Stimulated activated CD8-positive, alpha-beta memory T cell treated with anti-CD3 and anti-CD28 coated beads, Interleukin-7, amount 100 ng/mL, for 24 hours (primary cell): ENCODE results near the gene COL4A2.
"Not testable (repeated sequence)": the region's sequence is repeated elsewhere in the genome, so short reads cannot be mapped to it uniquely, and the experiment has no call there.

Experiments used
- DNase-seq: peaks from one replicate; pipeline ENCODE4 v3.0.0-alpha.2; 2020; ENCODE audit warnings: low read depth

COL4A2 gene

DNA sequence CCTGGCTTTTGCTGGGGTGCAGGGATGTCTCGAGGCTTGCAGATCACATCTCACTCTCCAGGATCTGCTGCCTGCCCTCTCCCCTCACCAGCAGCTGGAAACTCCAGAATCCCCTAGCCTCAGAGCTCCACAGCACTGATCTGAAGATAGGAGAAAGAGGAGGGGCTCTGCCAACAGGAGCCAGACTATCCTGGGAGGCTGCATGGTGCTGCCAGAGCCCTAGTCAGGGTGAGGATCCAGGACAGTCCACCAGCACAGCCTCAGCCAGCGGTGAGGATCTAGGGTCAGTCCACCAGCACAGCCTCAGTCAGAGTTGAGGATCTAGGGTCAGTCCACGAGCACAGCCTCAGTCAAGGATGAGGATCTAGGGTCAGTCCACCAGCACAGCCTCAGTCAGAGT, 189.2 kb downstream of the COL4A2 start:
- DNase-seq = no peak

DNA sequence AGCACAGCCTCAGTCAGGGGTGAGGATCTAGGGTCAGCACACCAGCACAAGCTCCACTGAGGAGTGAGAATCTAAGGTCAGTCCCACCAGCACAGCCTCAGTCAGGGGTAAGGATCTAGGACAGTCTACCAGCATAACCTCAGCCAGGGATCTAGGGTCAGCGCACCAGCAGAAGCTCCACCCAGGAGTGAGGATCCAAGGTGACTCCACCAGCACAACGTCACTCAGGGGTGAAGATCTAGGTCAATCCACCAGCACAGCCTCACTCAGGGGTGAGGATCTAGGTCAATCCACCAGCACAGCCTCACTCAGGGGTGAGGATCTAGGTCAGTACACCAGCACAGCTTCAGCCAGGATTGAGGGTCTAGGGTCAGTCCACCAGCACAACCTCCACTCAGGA, 189.9 kb downstream of the COL4A2 start:
- DNase-seq = no peak

DNA sequence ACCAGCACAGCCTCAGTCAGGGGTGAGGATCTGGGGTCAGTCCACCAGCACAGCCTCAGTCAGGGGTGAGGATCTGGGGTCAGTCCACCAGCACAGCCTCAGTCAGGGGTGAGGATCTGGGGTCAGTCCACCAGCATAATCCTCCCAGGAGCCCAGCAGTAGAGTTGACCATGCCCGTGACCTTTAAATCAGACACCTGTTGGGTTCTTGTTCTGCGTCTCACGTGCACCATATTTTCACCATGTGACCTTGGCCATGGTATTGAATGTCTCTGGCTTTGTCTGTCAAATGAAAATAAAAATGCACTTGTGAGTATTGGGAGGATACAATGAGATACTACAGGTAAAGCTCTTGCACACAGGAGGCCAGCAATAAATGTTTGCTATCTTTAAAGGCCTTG, 190.8 kb downstream of the COL4A2 start:
- DNase-seq = not testable (repeated sequence)

DNA sequence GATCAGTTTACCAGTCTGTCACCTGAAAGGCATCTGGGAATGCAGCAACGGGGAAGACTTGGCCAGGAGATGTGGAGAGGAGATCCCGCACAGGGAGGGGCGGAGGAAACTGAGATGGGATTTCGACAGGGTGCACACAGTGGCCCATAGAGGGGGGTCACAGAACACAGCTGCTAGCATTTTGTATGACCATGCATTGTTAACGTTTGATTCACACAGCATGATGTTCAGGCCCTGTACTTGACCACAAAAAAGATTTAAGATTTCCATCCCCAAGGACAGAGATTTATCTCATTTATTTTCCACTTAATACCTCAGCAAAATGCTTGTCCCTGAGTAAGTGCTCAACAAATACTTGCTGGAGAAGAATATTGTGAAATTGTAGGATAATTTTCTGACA, 191.2 kb downstream of the COL4A2 start:
- no peak for DNase-seq

DNA sequence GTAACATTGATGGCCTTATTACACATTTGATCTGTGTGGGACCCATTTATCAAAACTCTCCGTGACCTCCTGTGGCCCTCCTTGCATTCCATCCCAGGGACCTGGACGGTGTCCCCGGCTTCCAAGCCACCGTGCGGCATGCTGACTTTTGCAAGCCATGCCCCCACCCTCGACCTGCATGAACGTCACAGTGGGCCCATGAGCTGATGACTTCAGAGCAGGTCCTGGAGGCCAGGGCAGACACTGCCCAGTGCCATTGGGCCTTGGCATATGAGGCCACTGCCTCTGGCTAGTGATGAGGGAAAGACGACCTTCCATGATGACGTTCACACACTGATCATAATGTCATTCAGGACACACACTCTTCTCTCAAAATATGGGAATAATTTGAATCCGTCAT, 191.7 kb downstream of the COL4A2 start:
- DNase-seq = no peak

DNA sequence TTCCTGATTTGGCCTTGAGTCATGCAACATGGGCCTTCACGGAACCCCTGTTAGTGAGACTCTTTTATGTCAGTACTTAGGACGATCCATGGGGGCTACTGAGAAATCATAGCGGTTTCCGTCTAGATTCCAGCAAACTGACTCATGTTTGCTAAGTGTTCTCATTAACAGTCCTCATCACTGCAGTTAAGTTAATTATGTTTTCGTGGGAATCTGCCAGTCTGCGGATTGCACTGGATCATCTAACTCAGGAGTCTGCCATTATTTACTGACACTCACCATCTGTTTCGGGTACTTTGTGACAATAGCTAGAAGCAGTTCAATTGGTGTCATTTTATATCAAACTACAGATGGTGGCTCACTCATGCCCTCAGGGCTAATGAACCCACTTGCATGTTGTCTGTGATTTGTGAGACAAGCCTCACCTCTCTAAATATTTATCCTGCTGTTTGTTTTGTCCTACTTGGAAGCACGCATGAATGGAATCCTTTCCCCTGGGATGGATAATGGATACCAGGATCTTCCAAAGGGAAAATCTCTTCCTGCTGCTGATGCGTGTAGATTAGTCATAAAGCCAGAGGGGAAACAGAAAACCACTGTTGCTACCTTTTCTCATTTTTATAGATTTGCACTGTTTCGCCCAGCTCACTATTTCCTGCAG, 192.7 kb downstream of the COL4A2 start:
- no peak for DNase-seq

DNA sequence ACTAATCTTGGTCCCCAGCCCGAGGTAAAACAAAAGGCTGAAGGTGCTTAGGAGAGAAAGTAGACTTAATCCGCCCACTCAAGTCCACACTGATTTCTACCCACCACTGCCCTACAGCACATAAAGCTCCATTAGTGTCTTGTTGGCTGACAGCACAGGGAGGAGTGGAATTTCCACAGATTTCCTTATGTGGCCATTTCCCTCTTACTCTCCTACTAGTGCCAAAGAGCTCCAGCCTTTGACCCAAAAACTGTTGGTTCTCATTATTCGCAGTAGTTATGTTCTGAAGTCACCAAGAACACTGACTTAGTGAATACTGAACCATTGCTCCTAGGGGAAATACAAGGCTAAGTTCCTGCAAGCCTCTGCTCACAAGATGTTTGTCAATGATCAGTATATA, 193.3 kb downstream of the COL4A2 start:
- no peak for DNase-seq

DNA sequence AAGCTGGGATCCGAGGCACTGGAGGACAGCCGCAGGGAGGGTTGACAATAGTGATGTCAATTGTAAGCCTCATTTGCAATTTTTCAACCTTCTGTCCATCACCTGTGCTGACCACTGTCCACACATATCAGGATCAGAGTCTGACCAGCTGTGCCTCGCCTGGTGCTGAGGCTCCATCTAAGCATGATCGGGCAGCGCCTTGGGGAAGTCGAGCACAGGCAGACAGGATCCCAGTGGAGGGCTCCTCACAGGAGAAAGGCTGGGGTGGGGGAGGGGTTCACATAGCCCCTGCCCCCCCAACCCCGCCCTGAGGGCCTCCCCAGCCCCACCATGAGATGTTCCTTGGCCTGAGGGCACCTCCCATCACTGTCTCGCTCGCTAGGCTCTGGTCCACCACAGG, 194.1 kb downstream of the COL4A2 start:
- no peak for DNase-seq

DNA sequence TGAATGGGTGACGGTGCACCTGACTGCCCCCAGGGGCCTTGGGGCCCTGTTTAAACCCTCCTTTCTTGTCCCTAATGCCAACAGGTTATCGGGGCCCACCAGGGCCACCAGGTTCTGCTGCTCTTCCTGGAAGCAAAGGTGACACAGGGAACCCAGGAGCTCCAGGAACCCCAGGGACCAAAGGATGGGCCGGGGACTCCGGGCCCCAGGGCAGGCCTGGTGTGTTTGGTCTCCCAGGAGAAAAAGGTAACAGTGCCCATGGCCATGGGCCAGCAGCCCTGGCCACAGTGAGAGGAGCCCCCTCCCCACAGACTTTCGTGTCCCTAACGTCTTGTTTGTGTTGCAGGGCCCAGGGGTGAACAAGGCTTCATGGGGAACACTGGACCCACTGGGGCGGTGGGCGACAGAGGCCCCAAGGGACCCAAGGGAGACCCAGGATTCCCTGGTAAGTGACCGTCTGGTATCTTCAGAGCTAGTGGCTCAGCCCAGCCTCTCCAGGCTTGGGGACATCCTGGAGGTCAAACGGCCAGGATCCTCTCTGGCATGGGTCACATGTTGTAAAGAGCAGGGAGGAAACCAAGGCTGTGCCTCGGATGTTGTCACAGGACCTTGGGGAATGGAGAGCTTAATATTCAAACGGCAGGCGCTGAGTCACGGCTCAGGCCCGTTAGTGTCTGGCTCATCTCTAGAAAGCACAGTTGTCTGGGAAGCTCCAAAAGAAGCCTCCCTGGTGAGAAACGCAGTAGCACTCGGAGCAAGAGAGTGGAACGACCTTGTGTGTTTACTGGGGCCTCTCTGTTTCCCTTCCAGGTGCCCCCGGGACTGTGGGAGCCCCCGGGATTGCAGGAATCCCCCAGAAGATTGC, 196.2 kb downstream of the COL4A2 start:
- no peak for DNase-seq

DNA sequence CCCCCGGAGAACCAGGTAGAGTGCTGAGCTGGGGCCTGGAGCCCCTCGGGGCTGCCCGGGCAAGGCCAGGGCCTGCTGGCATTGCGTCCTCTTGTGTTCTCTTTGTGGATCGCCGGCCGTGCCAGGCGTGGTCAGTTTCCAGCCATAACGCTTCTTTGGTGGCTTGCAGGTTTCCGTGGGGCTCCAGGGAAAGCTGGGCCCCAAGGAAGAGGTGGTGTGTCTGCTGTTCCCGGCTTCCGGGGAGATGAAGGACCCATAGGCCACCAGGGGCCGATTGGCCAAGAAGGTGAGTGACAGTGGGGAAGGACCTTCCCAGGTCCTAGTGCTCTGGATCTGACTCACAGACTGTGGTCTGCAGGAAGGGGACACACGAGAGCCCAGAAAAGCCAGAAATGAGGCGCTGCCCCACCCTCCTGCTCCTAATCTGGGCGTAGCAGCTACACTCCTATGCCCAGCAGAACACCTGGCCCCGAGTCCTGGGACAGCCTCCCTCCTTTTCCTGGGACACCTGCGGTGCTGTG, 197.0 kb downstream of the COL4A2 start:
- no peak for DNase-seq

DNA sequence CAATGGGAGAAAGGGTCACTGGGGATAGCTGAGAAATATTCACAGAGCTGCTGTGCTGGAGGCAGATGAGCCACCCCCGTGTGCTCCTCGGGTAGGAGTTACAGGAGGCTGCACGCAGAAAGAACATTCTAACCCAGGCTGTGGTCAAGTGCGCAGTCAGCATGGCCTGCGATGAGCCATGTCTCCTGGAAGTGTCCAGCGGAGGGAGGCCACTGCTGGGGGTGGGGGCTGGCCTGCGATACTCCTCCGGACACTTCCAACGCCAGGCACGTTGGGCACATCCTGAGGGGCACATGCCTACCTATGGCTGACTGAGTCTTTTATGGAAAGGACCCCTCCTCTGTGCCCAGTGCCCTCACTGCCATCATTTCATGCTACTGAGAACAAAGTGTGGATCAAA, 198.5 kb downstream of the COL4A2 start:
- DNase-seq = no peak

DNA sequence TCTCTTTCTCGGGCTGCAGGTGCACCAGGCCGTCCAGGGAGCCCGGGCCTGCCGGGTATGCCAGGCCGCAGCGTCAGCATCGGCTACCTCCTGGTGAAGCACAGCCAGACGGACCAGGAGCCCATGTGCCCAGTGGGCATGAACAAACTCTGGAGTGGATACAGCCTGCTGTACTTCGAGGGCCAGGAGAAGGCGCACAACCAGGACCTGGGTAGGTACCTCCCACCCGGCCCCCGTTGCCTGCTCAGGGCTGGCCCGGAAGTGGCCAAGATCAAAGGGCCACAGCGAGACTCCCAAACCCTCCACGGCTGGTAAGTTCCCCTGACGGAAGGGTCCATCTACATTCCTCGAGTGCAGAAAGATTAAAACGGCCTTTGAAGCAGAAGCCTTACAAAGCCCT, 199.3 kb downstream of the COL4A2 start:
- DNase-seq = no peak

DNA sequence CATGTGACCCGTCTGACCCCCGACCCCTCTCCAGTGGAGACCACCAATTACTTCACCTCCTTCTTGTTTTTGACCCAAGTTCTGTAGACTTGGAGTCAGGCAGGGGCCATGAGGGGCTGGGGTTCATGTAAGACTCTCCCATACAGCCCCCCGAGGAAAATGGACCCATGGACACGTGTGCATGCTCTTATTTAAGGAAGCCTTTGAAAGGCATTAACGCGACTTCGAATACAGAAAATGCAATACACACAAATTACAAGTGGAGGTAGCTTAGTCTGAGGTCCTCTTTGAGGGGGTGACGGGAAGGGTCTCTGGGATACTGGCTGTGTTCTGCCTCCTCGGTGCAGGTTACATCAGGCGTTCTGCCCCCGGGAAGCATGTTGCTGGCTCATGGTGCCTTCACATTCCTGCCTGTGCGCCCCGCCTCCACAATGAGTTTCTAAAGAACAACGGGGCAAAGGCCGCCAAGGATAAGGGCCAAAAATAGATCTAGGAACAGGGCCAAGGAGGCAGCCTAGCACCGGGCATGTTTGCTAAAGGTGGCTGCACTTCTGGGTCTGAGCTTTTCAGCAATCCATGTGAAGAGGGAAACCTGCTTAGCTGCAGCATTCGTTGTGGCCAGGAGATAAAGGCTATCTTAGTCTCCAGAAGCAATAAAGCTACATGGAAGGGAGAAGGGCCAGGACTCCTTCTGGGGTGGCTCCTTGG, 199.9 kb downstream of the COL4A2 start:
- no peak for DNase-seq

DNA sequence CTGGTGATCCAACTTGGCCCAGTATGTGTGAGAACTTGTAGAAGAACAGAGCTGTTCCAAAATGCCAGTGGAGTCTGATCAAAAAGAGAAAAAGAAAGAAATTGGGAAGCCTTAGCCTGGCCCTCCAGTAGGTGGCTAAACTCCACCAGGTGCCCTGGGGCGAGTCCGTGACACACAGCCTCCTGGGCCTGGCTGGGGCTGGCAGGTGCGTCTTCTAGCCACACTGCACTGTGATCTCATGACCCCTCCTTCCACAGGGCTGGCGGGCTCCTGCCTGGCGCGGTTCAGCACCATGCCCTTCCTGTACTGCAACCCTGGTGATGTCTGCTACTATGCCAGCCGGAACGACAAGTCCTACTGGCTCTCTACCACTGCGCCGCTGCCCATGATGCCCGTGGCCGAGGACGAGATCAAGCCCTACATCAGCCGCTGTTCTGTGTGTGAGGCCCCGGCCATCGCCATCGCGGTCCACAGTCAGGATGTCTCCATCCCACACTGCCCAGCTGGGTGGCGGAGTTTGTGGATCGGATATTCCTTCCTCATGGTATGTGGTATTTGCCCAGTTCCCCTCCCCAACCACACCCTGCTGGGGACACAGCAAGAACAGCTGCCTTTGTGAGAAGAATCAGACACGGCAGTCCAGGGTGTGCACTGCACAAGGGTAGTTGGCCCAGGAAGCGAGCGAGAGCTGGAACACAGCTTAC, 200.7 kb downstream of the COL4A2 start:
- no peak for DNase-seq

DNA sequence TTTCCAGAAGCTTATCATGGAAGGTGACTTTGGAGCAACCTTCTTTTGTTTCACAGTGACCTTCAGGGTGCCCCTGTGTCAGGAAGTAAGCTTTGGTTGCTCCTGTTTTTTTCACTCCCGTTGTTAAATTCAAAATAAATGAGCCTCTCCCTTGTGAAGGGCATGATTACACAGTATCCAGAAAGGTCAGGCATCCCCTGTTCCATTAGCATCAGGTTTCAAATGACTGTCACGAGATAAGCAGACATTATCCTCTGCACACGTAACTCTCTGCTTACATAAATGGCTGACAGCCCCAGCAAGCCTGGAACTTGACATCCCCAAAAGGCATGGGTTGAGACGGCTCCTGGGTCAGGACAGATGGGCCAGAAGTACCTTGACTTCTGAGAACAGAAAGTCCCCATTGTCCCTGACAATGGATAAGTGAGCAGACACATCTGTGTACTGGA, 202.4 kb downstream of the COL4A2 start:
- no peak for DNase-seq

DNA sequence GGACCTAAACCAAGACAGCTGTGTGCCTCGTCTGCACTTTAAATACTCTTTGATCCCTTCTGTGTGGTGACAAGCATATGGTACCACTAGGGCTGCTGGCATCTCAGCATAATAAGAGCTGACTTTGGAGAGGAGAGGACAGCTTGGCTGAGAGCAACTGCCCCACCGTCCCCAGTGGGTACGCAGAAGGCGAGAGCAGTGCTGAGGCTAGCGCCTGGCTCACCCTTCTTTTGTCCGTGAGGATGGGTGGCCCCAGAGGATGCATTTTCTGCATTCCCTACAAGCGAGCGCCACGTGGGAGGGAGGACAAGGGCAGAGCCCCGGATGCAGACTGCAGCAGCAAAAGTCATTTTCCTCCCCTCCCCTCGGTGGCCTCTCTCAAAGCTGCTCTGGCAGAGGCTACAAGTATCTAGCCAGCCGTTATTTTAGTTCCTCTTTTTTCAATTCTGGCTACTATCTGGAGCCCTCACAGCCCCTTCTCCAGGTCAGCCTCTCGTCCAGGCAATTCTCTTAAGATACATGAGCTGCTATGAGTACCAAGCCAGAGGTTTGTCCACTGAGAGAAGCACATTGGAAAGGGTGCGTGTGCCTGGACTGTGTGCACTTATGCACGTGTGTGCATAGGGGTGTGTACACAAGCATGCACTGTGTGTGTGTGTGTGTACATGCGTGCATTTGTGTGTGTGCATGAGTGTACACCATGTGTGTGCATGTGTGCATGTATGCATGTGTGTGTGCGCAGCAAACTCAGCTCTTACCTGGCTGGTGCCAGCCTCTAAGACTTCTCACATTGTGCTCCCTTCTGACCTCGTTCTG, 203.1 kb downstream of the COL4A2 start:
- DNase-seq = no peak

DNA sequence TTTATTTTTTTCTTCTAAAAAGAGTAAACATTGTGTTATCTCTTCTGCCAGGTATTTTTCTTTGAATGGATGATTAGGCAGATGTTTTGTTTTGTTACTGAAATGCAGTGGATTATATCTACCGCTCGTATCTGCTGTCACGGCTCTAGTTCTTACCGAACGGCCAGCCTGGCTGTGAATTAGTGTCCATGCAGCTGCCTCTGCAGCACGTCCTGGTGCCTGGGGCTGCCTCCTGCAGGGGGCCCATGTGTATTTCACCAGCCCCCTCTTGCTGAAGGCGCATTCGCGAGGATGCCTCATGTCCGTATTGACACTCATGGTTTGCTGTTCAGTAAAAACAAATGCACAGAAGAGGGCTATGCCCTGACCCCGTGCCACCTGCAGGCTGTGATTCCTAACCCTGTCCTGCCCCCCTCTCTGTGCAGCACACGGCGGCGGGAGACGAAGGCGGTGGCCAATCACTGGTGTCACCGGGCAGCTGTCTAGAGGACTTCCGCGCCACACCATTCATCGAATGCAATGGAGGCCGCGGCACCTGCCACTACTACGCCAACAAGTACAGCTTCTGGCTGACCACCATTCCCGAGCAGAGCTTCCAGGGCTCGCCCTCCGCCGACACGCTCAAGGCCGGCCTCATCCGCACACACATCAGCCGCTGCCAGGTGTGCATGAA, 204.6 kb downstream of the COL4A2 start:
- no peak for DNase-seq

DNA sequence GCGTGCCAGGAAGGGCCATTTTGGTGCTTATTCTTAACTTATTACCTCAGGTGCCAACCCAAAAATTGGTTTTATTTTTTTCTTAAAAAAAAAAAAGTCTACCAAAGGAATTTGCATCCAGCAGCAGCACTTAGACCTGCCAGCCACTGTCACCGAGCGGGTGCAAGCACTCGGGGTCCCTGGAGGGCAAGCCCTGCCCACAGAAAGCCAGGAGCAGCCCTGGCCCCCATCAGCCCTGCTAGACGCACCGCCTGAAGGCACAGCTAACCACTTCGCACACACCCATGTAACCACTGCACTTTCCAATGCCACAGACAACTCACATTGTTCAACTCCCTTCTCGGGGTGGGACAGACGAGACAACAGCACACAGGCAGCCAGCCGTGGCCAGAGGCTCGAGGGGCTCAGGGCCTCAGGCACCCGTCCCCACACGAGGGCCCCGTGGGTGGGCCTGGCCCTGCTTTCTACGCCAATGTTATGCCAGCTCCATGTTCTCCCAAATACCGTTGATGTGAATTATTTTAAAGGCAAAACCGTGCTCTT, 205.2 kb downstream of the COL4A2 start:
- DNase-seq = no peak

DNA sequence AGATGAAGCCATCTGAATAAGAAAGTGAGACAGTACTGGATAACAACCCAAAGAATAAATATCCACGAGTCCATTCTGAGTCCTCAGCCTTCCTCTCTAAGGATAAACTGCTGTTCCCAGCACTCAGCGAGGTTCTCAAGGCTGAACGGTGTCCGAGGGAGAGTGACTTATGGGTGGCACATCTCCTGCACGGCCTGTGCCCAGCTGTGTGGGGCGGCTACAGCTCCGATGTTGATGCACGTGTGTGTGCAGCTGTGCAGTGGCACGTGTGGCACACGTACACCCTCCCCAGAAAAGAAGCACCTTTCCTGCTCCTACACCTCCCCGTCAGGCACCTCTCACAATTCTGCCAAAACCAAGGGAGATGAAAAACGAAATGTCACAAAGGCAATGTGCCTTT, 209.4 kb downstream of the COL4A2 start:
- no peak for DNase-seq

DNA sequence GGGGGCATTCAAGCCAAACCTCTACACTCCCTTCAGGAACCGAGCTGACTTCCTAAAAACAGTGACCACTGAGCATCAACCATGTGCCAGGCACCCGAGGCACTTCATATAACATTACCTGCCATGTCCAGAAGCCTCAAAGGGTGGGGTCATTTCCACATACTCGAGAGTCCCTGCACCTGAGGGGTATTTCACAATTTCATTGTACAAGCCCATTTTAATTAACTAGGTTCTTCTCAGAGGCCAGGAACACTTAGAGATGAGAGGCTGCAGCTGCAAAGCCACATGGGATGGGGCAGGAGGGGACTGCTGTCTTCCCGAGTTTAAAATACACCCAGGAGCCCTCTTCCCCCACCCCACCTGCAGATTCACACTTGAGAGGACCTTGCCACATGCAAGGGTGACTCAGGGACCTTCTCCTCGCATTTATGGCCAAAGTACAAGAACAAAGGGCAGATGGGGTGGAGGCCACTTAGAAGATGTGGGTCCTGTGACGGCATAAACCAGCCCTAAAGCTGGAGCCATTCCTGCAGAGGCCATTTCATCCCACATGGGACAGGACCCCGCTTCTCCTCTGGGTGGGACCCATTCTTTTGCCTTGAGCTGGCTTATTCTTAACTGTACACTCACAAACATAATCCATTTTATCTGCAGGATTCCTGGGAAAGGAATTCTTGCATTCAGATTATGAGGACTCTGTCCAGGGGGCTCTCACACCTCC, 210.6 kb downstream of the COL4A2 start:
- no peak for DNase-seq
